HCT116 (cell line): ENCODE measurements around the gene ATP6V0B. TPM values are rescaled to one million over a fixed set of nuclear protein-coding genes. Genes with fewer than 3 reads are reported as not detected.
A peak's percentile ranks its signal among the peaks of the same experiment; 100 is the strongest.

Experiments
- ATAC-seq: fragments of 200-7000 bp; cut with Tn5 transposase; 2 replicates; pipeline ENCODE4 v1.9.1; 2020; ENCODE audit warnings: mild to moderate bottlenecking, moderate library complexity
- BruUV-seq: library from RNA; stranded (reverse); fragments of 400-500 nt; replicated peaks from 2 replicates; lab custom pipeline; 2021; lab: Mats Ljungman, UMichigan
- CTCF ChIA-PET: fragments of 300-600 bp; sonication (Branson Sonifier 250); formaldehyde crosslinking; loops from one replicate; lab custom pipeline; 2021; ENCODE audit warnings: antibody characterized with exemption; lab: Charles Lee
- POLR2A ChIA-PET: fragments of 300-600, 350-600 bp; sonication (Branson Sonifier 250); formaldehyde crosslinking; loops from one replicate; lab custom pipeline; 2021; ENCODE audit warnings: antibody characterized with exemption; lab: Charles Lee
- RAD21 ChIA-PET, 2 experiments: fragments of 300-600 bp; sonication (Branson Sonifier 250); formaldehyde crosslinking; loops; one replicate each; lab custom pipeline; 2023; ENCODE audit warnings: low total read pairs in 2 of 2; ENCODE audit not compliant: uncharacterized antibody in 2 of 2, unreplicated experiment in 2 of 2, low non-redundant PET in 1 of 2; lab: Charles Lee
- DNase-seq: peaks from one replicate; pipeline ENCODE4 v3.0.0-alpha.2; 2010; ENCODE audit warnings: low read depth, low spot score
- H2AFZ ChIP-seq: fragments of 200-600 bp; shearing (Covaris generic), sonication (generic); 2 replicates; pipeline ENCODE4 v1.6.1; 2017; ENCODE audit warnings: low read depth, mixed run types, mixed read lengths, antibody characterized with exemption, low read length; ENCODE audit not compliant: poor library complexity, severe bottlenecking
- H3K27ac ChIP-seq: 2 replicates; pipeline ENCODE4 v1.5.1; 2012; ENCODE audit warnings: low read depth, low read length
- H3K27me3 ChIP-seq: fragments of 200-600 bp; sonication (generic); 2 replicates; pipeline ENCODE4 v1.6.1; 2016; ENCODE audit warnings: mixed run types, low read length, mixed read lengths; ENCODE audit not compliant: insufficient read depth
- H3K36me3 ChIP-seq, 2 experiments: fragments of 200-500 bp in 1 of 2; fragments of 200-600 bp in 1 of 2; sonication (Bioruptor generic) in 1 of 2; sonication (generic) in 1 of 2; 2 replicates each; pipeline versions ENCODE4 v1.5.1 to v1.6.1; 2014 to 2016; ENCODE audit warnings: low read length in 2 of 2, inconsistent platforms in 1 of 2, mixed read lengths in 1 of 2, mixed run types in 1 of 2; ENCODE audit not compliant: insufficient read depth in 2 of 2, control insufficient read depth in 1 of 2
- H3K4me1 ChIP-seq, 2 experiments: fragments of 200-600 bp in 1 of 2; sonication (generic) in 1 of 2; 2 replicates each; pipeline versions ENCODE4 v1.5.1 to v1.6.1; 2012 to 2017; ENCODE audit warnings: low read length in 2 of 2, inconsistent platforms in 1 of 2, mild to moderate bottlenecking in 1 of 2, mixed read lengths in 1 of 2, mixed run types in 1 of 2, moderate library complexity in 1 of 2; ENCODE audit not compliant: insufficient read depth in 2 of 2, control insufficient read depth in 1 of 2
- H3K4me2 ChIP-seq: fragments of 200-600 bp; sonication (generic); 2 replicates; pipeline ENCODE4 v1.6.1; 2017; ENCODE audit warnings: mixed run types, low read length, mixed read lengths
- H3K4me3 ChIP-seq, 2 experiments: fragments of 200-600 bp in 1 of 2; sonication (generic) in 1 of 2; replicated peaks in 1 of 2; 2 replicates each; pipeline ENCODE4 v1.5.1; 2011 to 2016; ENCODE audit warnings: low read length in 2 of 2, control low read depth in 1 of 2, low read depth in 1 of 2, mild to moderate bottlenecking in 1 of 2, mixed read lengths in 1 of 2, mixed run types in 1 of 2
- H3K79me2 ChIP-seq: fragments of 200-600 bp; sonication (generic); 2 replicates; pipeline ENCODE4 v1.6.1; 2017; ENCODE audit warnings: mild to moderate bottlenecking, mixed run types, low read length, moderate library complexity, mixed read lengths; ENCODE audit not compliant: insufficient read depth
- H3K9ac ChIP-seq: fragments of 200-600 bp; sonication (generic); 2 replicates; pipeline ENCODE4 v1.6.1; 2016; ENCODE audit warnings: low read length, mixed read lengths
- H3K9me2 ChIP-seq: fragments of 200-600 bp; sonication (generic), shearing (Covaris generic); 2 replicates; pipeline ENCODE4 v1.6.1; 2017; ENCODE audit warnings: mixed run types, mild to moderate bottlenecking, moderate library complexity; ENCODE audit not compliant: insufficient read depth
- H3K9me3 ChIP-seq, 2 experiments: fragments of 200-500 bp in 1 of 2; fragments of 200-600 bp in 1 of 2; sonication (Bioruptor generic) in 1 of 2; sonication (generic) in 1 of 2; 2 replicates each; pipeline ENCODE4 v1.6.1; 2014 to 2017; ENCODE audit warnings: low read length in 2 of 2, mixed read lengths in 2 of 2, inconsistent platforms in 1 of 2, low read depth in 1 of 2, mild to moderate bottlenecking in 1 of 2, mixed run types in 1 of 2, moderate library complexity in 1 of 2; ENCODE audit not compliant: control insufficient read depth in 1 of 2, insufficient read depth in 1 of 2
- H4K20me1 ChIP-seq: fragments of 200-600 bp; sonication (generic), shearing (Covaris generic); 2 replicates; pipeline ENCODE4 v1.6.1; 2017; ENCODE audit warnings: mixed run types, mild to moderate bottlenecking, moderate library complexity; ENCODE audit not compliant: insufficient read depth
- EZH2 ChIP-seq: fragments of 200-600 bp; sonication (generic); IDR thresholded peaks from 2 replicates; pipeline ENCODE4 v1.6.1; 2017; ENCODE audit warnings: antibody characterized with exemption, mixed run types
- POLR2A ChIP-seq: IDR thresholded peaks from 2 replicates; pipeline ENCODE4 v1.7.0; 2011; ENCODE audit warnings: borderline replicate concordance; ENCODE audit not compliant: insufficient read depth, insufficient read length; ENCODE audit errors: extremely low read depth
- POLR2AphosphoS5 ChIP-seq: IDR thresholded peaks from 2 replicates; pipeline ENCODE4 v1.6.1; 2011; ENCODE audit warnings: mild to moderate bottlenecking, low read depth, low read length, moderate library complexity
- RAD21 ChIP-seq: IDR thresholded peaks from 2 replicates; pipeline ENCODE4 v1.6.1; 2012; ENCODE audit warnings: low read depth, mild to moderate bottlenecking
- SIN3A ChIP-seq: IDR thresholded peaks from 2 replicates; pipeline ENCODE4 v1.6.1; 2012; ENCODE audit warnings: low read depth
- SRF ChIP-seq: IDR thresholded peaks from 2 replicates; pipeline ENCODE4 v1.6.1; 2012; ENCODE audit warnings: low read depth
- ZFX ChIP-seq: fragments of 450-650 bp; IDR thresholded peaks from 2 replicates; pipeline ENCODE4 v1.6.1; 2017
- ZNF274 ChIP-seq: fragments of 200-500 bp; sonication (Bioruptor generic); IDR thresholded peaks from 2 replicates; pipeline ENCODE4 v1.6.1; 2014; ENCODE audit warnings: mild to moderate bottlenecking, low read depth, low read length, inconsistent platforms
- intact Hi-C: fragments of 100-400 bp; cut with micrococcal nuclease; formaldehyde crosslinking; loops from 2 replicates; pipeline ENCODE4 v1.10.0; 2022
- total RNA-seq: library from RNA; stranded (reverse); gene quantifications from one replicate; pipeline ENCODE4 v1.2.1, GENCODE V29; 2021; ENCODE audit not compliant: unreplicated experiment
- TF ChIP-seq, protein P1 (sequence below): IDR thresholded peaks from 2 replicates; pipeline ENCODE4 v1.6.1; 2011; ENCODE audit warnings: mild to moderate bottlenecking, low read length, moderate library complexity; ENCODE audit not compliant: insufficient replicate concordance; ENCODE audit errors: extremely low read depth
- TF ChIP-seq, protein P2 (sequence below): IDR thresholded peaks from 2 replicates; pipeline ENCODE4 v1.6.1; 2012; ENCODE audit warnings: low read depth
- TF ChIP-seq, protein P3 (sequence below): IDR thresholded peaks from 2 replicates; pipeline ENCODE4 v1.6.1; 2012
- TF ChIP-seq, protein P4 (sequence below), 3 experiments: fragments of 200-600 bp in 1 of 3; sonication (generic) in 1 of 3; IDR thresholded peaks in 2 of 3; conservative IDR thresholded peaks in 1 of 3; 2 replicates each; pipeline ENCODE4 v1.5.1; 2012 to 2017; ENCODE audit warnings: low read depth in 2 of 3, low read length in 2 of 3, antibody characterized with exemption in 1 of 3, borderline replicate concordance in 1 of 3, control low read depth in 1 of 3, mild to moderate bottlenecking in 1 of 3, mixed read lengths in 1 of 3, mixed run types in 1 of 3, moderate library complexity in 1 of 3; ENCODE audit not compliant: insufficient read depth in 1 of 3
- TF ChIP-seq, protein P5 (sequence below): IDR thresholded peaks from 2 replicates; pipeline ENCODE4 v1.6.1; 2012

The ATP6V0B gene
- total RNA-seq, 1 experiment from 2014 or later, result 122 TPM

DNA sequence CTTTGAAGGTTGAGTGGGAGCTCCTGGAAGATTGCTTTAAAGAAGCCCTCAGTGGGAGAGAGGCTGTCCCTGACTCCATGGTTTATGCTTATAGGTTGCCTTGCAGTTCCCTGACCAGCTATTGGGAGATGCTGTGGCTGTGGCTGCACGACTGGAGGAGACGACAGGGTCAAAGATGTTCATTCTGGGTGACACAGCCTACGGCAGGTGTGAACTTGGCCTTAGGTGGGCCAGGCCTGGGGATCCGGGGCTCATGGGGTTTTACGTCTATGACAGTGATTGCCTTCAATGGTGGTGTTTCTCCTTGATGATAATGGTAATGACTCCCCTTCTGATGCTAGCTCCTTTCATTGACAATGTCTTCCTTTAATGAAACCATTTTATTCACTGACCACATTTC is 4.3 kb upstream of the ATP6V0B start:
- no TSS peak for BruUV-seq
- ChIA-PET POLR2A (interaction anchor here (1.1 kb wide), 1 partner anchor 36 kb away, joined by 3 read pairs; no protein-coding TSS in a partner anchor), CTCF (interaction anchor here (1.2 kb wide), 1 partner anchor 207 kb away, joined by 4 read pairs; no protein-coding TSS in a partner anchor)
- Histone ChIP-seq H3K4me2 (peak overlapping the region; percentile 93), H3K27me3 (no peaks in the 10 kb centered on the region), H3K27ac (peak overlapping the region; percentile 60)
- intact Hi-C loops, result no loop called here
- TF ChIP-seq POLR2A (no peak), ZNF274 (no peak), POLR2AphosphoS5 (no peak), SRF (no peak), RAD21 (no peak), EZH2 (no peak), SIN3A (no peak), ZFX (no peak)
- TF ChIP-seq, protein P1, sequence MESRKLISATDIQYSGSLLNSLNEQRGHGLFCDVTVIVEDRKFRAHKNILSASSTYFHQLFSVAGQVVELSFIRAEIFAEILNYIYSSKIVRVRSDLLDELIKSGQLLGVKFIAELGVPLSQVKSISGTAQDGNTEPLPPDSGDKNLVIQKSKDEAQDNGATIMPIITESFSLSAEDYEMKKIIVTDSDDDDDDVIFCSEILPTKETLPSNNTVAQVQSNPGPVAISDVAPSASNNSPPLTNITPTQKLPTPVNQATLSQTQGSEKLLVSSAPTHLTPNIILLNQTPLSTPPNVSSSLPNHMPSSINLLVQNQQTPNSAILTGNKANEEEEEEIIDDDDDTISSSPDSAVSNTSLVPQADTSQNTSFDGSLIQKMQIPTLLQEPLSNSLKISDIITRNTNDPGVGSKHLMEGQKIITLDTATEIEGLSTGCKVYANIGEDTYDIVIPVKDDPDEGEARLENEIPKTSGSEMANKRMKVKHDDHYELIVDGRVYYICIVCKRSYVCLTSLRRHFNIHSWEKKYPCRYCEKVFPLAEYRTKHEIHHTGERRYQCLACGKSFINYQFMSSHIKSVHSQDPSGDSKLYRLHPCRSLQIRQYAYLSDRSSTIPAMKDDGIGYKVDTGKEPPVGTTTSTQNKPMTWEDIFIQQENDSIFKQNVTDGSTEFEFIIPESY, result no peak
- TF ChIP-seq, protein P2, sequence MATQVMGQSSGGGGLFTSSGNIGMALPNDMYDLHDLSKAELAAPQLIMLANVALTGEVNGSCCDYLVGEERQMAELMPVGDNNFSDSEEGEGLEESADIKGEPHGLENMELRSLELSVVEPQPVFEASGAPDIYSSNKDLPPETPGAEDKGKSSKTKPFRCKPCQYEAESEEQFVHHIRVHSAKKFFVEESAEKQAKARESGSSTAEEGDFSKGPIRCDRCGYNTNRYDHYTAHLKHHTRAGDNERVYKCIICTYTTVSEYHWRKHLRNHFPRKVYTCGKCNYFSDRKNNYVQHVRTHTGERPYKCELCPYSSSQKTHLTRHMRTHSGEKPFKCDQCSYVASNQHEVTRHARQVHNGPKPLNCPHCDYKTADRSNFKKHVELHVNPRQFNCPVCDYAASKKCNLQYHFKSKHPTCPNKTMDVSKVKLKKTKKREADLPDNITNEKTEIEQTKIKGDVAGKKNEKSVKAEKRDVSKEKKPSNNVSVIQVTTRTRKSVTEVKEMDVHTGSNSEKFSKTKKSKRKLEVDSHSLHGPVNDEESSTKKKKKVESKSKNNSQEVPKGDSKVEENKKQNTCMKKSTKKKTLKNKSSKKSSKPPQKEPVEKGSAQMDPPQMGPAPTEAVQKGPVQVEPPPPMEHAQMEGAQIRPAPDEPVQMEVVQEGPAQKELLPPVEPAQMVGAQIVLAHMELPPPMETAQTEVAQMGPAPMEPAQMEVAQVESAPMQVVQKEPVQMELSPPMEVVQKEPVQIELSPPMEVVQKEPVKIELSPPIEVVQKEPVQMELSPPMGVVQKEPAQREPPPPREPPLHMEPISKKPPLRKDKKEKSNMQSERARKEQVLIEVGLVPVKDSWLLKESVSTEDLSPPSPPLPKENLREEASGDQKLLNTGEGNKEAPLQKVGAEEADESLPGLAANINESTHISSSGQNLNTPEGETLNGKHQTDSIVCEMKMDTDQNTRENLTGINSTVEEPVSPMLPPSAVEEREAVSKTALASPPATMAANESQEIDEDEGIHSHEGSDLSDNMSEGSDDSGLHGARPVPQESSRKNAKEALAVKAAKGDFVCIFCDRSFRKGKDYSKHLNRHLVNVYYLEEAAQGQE, result no peak
- TF ChIP-seq, protein P3, sequence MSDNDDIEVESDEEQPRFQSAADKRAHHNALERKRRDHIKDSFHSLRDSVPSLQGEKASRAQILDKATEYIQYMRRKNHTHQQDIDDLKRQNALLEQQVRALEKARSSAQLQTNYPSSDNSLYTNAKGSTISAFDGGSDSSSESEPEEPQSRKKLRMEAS, result no peak
- TF ChIP-seq, protein P4, sequence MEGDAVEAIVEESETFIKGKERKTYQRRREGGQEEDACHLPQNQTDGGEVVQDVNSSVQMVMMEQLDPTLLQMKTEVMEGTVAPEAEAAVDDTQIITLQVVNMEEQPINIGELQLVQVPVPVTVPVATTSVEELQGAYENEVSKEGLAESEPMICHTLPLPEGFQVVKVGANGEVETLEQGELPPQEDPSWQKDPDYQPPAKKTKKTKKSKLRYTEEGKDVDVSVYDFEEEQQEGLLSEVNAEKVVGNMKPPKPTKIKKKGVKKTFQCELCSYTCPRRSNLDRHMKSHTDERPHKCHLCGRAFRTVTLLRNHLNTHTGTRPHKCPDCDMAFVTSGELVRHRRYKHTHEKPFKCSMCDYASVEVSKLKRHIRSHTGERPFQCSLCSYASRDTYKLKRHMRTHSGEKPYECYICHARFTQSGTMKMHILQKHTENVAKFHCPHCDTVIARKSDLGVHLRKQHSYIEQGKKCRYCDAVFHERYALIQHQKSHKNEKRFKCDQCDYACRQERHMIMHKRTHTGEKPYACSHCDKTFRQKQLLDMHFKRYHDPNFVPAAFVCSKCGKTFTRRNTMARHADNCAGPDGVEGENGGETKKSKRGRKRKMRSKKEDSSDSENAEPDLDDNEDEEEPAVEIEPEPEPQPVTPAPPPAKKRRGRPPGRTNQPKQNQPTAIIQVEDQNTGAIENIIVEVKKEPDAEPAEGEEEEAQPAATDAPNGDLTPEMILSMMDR (IDR thresholded peaks at IDR 0.05 in 2 of 3, conservative IDR thresholded peaks at IDR 0.05 in 1 of 3; ENCODE audit: borderline replicate concordance in 1 of 3, insufficient read depth in 1 of 3, low read depth in 2 of 3, low read length in 2 of 3), result no peak
- TF ChIP-seq, protein P5, sequence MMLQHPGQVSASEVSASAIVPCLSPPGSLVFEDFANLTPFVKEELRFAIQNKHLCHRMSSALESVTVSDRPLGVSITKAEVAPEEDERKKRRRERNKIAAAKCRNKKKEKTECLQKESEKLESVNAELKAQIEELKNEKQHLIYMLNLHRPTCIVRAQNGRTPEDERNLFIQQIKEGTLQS, result no peak
- TF ChIP-seq, all 23 proteins: peak for 0
- Histone ChIP-seq H3K36me3 (peaks cover 9 to 29% of the 10 kb centered on the region in 2 experiments; a peak in 3 of 4 replicates), H4K20me1 (no peaks in the 10 kb centered on the region), H3K79me2 (peaks cover 25% of the 10 kb centered on the region), H3K9ac (peak overlapping the region; percentile 85), H3K4me3 (peak overlapping the region; percentile 94 to 99), H3K4me1 (peaks cover 10 to 32% of the 10 kb centered on the region in 2 experiments), H2AFZ (no peak overlapping the region), H3K9me3 (no peaks in the 10 kb centered on the region), H3K9me2 (no peaks in the 10 kb centered on the region)
- DNase-seq (no peak), ATAC-seq (no peak)
- RAD21 ChIA-PET, result no interaction called here
